HepG2 (cell line): ENCODE data around the gene TUNAR.

Source experiments
- ATF4 ChIP-seq, 2 experiments: fragments of 450-650 bp in 1 of 2; sonication (generic) in 1 of 2; formaldehyde crosslinking; IDR thresholded peaks; 2 replicates each; pipeline versions ENCODE4 v1.5.0 to v1.8.0; 2020 to 2022; ENCODE audit warnings: mild to moderate bottlenecking in 1 of 2, missing genetic modification reagents in 1 of 2
- CREB1 ChIP-seq, 2 experiments: fragments of 450-650 bp in 1 of 2; IDR thresholded peaks; 2 replicates each; pipeline ENCODE4 v1.6.1; 2016 to 2017; ENCODE audit warnings: control low read depth in 1 of 2, mild to moderate bottlenecking in 1 of 2, missing compliant biosample characterization in 1 of 2, missing genetic modification characterization in 1 of 2
- CTCF ChIP-seq: sonication (generic); formaldehyde crosslinking; IDR thresholded peaks from 2 replicates; pipeline ENCODE4 v1.5.0; 2020; ENCODE audit warnings: mild to moderate bottlenecking, missing genetic modification reagents, moderate library complexity
- HMG20B ChIP-seq: conservative IDR thresholded peaks from 2 replicates; pipeline ENCODE4 v1.6.1; 2016; ENCODE audit warnings: missing genetic modification reagents, missing compliant biosample characterization
- TRIM24 ChIP-seq: sonication (generic); formaldehyde crosslinking; IDR thresholded peaks from 2 replicates; pipeline ENCODE4 v1.8.0; 2022; ENCODE audit warnings: mild to moderate bottlenecking, missing genetic modification reagents
- ZFP41 ChIP-seq: sonication (generic); formaldehyde crosslinking; IDR thresholded peaks from 2 replicates; pipeline ENCODE4 v1.4.0; 2020; ENCODE audit warnings: mild to moderate bottlenecking, missing genetic modification reagents, borderline replicate concordance

DNA sequence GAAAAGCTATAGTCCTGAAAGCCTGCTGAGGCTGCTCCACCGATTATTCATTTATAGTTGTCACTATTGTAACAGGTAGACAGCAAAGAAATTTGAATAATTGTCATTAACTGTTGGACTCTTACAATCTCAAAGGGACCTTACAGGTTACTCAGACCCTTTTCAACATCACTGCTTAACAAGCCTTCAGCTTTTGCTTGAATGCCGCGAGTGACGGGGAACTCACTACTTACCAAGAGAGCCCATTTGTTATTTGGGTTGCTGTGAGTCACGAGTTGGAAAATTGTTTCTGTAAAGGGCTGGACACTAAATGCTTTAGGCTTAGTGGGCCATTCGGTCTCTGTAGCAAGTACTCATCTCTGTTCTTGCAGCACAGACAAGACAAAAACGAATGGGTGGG is 5.9 kb upstream of the TUNAR start:
- TF ChIP-seq CREB1 (IDR thresholded peaks at IDR 0.05) = no peak
- TF ChIP-seq CREB1 (CRISPR knock-in tag; IDR thresholded peaks at IDR 0.05) = no peak
- no peak for TF ChIP-seq HMG20B (CRISPR knock-in tag)
- TF ChIP-seq ZFP41 = no peak
- TF ChIP-seq TRIM24 = no peak
- no peak for TF ChIP-seq CTCF (CRISPR knock-in tag)
- no peak for TF ChIP-seq ATF4 (CRISPR knock-in tag; IDR thresholded peaks at IDR 0.05)
